SK-N-SH (cell line): ENCODE data around the gene ALDH3B1. TPM values are rescaled to one million over a fixed set of nuclear protein-coding genes. Genes with fewer than 3 reads are reported as not detected.

ENCODE experiments used
- CTCF ChIA-PET: fragments of 300-600, 350-600 bp; formaldehyde crosslinking; extraction: SDS; loops from one replicate; lab custom pipeline; 2021; lab: Yijun Ruan, JAX
- POLR2A ChIA-PET: fragments of 350-600 bp; sonication (Branson Sonifier 250); formaldehyde crosslinking; extraction: SDS; loops from one replicate; lab custom pipeline; 2020; ENCODE audit warnings: antibody characterized with exemption, inconsistent platforms; lab: Yijun Ruan, JAX
- DNase-seq: peaks from one replicate; pipeline ENCODE4 v3.0.0; 2012
- H2AFZ ChIP-seq: fragments of 200-600 bp; sonication (generic); 2 replicates; pipeline ENCODE4 v1.8.1; 2016; ENCODE audit warnings: antibody characterized with exemption, mild to moderate bottlenecking, low read depth
- H3F3A ChIP-seq: fragments of 200-600 bp; sonication (generic); replicated peaks from 2 replicates; pipeline ENCODE3; 2016; ENCODE audit warnings: antibody characterized with exemption, mild to moderate bottlenecking; ENCODE audit not compliant: insufficient read depth
- H3K27ac ChIP-seq, 2 experiments: fragments of 200-500 bp in 1 of 2; fragments of 200-600 bp in 1 of 2; sonication (Bioruptor generic) in 1 of 2; sonication (generic), shearing (Covaris generic) in 1 of 2; 2 replicates each; pipeline versions ENCODE4 v1.5.1 to v1.6.1; 2014 to 2016; ENCODE audit warnings: low read depth in 2 of 2, inconsistent platforms in 1 of 2, low read length in 1 of 2, mild to moderate bottlenecking in 1 of 2, mixed read lengths in 1 of 2
- H3K27me3 ChIP-seq: fragments of 200-600 bp; sonication (generic), shearing (Covaris generic); 2 replicates; pipeline ENCODE4 v1.6.1; 2016; ENCODE audit warnings: mixed run types; ENCODE audit not compliant: insufficient read depth
- H3K36me3 ChIP-seq, 2 experiments: fragments of 200-500 bp in 1 of 2; fragments of 200-600 bp in 1 of 2; sonication (Bioruptor generic) in 1 of 2; sonication (generic) in 1 of 2; replicated peaks in 1 of 2; 2 replicates each; pipeline versions ENCODE3 to v1.5.1; 2014 to 2016; ENCODE audit warnings: low read length in 1 of 2, mild to moderate bottlenecking in 1 of 2; ENCODE audit not compliant: insufficient read depth in 2 of 2, control insufficient read depth in 1 of 2
- H3K4me1 ChIP-seq, 2 experiments: fragments of 200-500 bp in 1 of 2; fragments of 200-600 bp in 1 of 2; sonication (Bioruptor generic) in 1 of 2; sonication (generic), shearing (Covaris generic) in 1 of 2; 2 replicates each; pipeline versions ENCODE4 v1.5.1 to v1.6.1; 2014 to 2016; ENCODE audit warnings: low read depth in 1 of 2, low read length in 1 of 2, mixed run types in 1 of 2; ENCODE audit not compliant: insufficient read depth in 2 of 2, control insufficient read depth in 1 of 2
- H3K4me2 ChIP-seq: fragments of 200-600 bp; sonication (generic), shearing (Covaris generic); 2 replicates; pipeline ENCODE4 v1.6.1; 2017; ENCODE audit warnings: mixed run types
- H3K4me3 ChIP-seq, 2 experiments: fragments of 200-500 bp in 1 of 2; fragments of 200-600 bp in 1 of 2; sonication (Bioruptor generic) in 1 of 2; sonication (generic), shearing (Covaris generic) in 1 of 2; 2 replicates each; pipeline versions ENCODE4 v1.5.1 to v1.8.1; 2014 to 2016; ENCODE audit warnings: low read depth in 2 of 2, inconsistent platforms in 1 of 2, low read length in 1 of 2, mild to moderate bottlenecking in 1 of 2, mixed read lengths in 1 of 2, moderate library complexity in 1 of 2
- H3K79me2 ChIP-seq: fragments of 200-600 bp; sonication (generic); 2 replicates; pipeline ENCODE4 v1.8.1; 2017; ENCODE audit warnings: mild to moderate bottlenecking; ENCODE audit not compliant: insufficient read depth
- H3K9ac ChIP-seq: fragments of 200-600 bp; sonication (generic); 2 replicates; pipeline ENCODE4 v1.6.1; 2017; ENCODE audit warnings: mixed run types
- H3K9me2 ChIP-seq: fragments of 200-600 bp; sonication (generic); 2 replicates; pipeline ENCODE4 v1.6.1; 2017; ENCODE audit warnings: mixed run types
- H3K9me3 ChIP-seq: fragments of 200-600 bp; sonication (generic); 2 replicates; pipeline ENCODE4 v1.6.1; 2017; ENCODE audit warnings: mixed run types, mild to moderate bottlenecking, moderate library complexity
- H4K20me1 ChIP-seq: fragments of 200-600 bp; sonication (generic); 2 replicates; pipeline ENCODE4 v1.6.1; 2017; ENCODE audit warnings: mild to moderate bottlenecking, mixed run types; ENCODE audit not compliant: insufficient read depth
- CHD2 ChIP-seq: fragments of 150-350 bp; IDR thresholded peaks from 2 replicates; pipeline ENCODE4 v1.6.1; 2018; ENCODE audit warnings: low read length; ENCODE audit not compliant: partially characterized antibody
- ELF1 ChIP-seq: IDR thresholded peaks from 2 replicates; pipeline ENCODE4 v1.4.0; 2012
- EZH2phosphoT487 ChIP-seq: fragments of 200-600 bp; sonication (generic); IDR thresholded peaks from 2 replicates; pipeline ENCODE4 v1.6.1; 2017; ENCODE audit warnings: low read depth, mixed run types, mild to moderate bottlenecking, antibody characterized with exemption, moderate library complexity, borderline replicate concordance
- FOSL2 ChIP-seq: IDR thresholded peaks from 2 replicates; pipeline ENCODE4 v1.4.0; 2012; ENCODE audit warnings: low read depth, mild to moderate bottlenecking, moderate library complexity, borderline replicate concordance
- FOXM1 ChIP-seq: IDR thresholded peaks from 2 replicates; pipeline ENCODE4 v1.4.0; 2012; ENCODE audit warnings: low read depth, mild to moderate bottlenecking
- GATA2 ChIP-seq: sonication (generic); formaldehyde crosslinking; IDR thresholded peaks from 2 replicates; pipeline ENCODE4 v1.5.0; 2020; ENCODE audit warnings: mild to moderate bottlenecking, missing genetic modification reagents
- JUND ChIP-seq: IDR thresholded peaks from 2 replicates; pipeline ENCODE4 v1.4.0; 2012
- NFIC ChIP-seq: IDR thresholded peaks from 2 replicates; pipeline ENCODE4 v1.4.0; 2012; ENCODE audit warnings: borderline replicate concordance
- NRF1 ChIP-seq: IDR thresholded peaks from 2 replicates; pipeline ENCODE4 v1.6.1; 2012; ENCODE audit warnings: low read depth, mild to moderate bottlenecking, low read length
- PBX3 ChIP-seq: IDR thresholded peaks from 2 replicates; pipeline ENCODE4; 2012
- RAD21 ChIP-seq: IDR thresholded peaks from 2 replicates; pipeline ENCODE4 v1.6.1; 2012; ENCODE audit warnings: mild to moderate bottlenecking, low read length
- RCOR1 ChIP-seq: fragments of 150-350 bp; IDR thresholded peaks from 2 replicates; pipeline ENCODE4 v1.6.1; 2017; ENCODE audit warnings: antibody characterized with exemption, low read length
- RXRA ChIP-seq: IDR thresholded peaks from 2 replicates; pipeline ENCODE4 v1.4.0; 2012; ENCODE audit warnings: low read depth, mild to moderate bottlenecking, borderline replicate concordance
- SIN3A ChIP-seq: IDR thresholded peaks from 2 replicates; pipeline ENCODE4 v1.6.1; 2012; ENCODE audit warnings: low read depth, mild to moderate bottlenecking, low read length, moderate library complexity, borderline replicate concordance
- TAF1 ChIP-seq: IDR thresholded peaks from 2 replicates; pipeline ENCODE4 v1.6.1; 2012; ENCODE audit warnings: low read depth, mild to moderate bottlenecking, low read length, moderate library complexity, borderline replicate concordance
- TCF12 ChIP-seq: IDR thresholded peaks from 2 replicates; pipeline ENCODE4 v1.4.0; 2012
- TEAD4 ChIP-seq: IDR thresholded peaks from 2 replicates; pipeline ENCODE4 v1.4.0; 2012; ENCODE audit warnings: mild to moderate bottlenecking, borderline replicate concordance; ENCODE audit not compliant: insufficient read depth
- YY1 ChIP-seq: IDR thresholded peaks from 2 replicates; pipeline ENCODE4 v1.4.0; 2012; ENCODE audit warnings: low read depth, mild to moderate bottlenecking
- ZBTB33 ChIP-seq: IDR thresholded peaks from 2 replicates; pipeline ENCODE4 v1.4.0; 2012; ENCODE audit warnings: low read depth, borderline replicate concordance
- WGBS: methylation state at CpG from one replicate; pipeline ENCODE4 v1.1.6; 2017; ENCODE audit warnings: low lambda C conversion rate; 5-methylcytosine and 5-hydroxymethylcytosine counted together
- polyA plus RNA-seq, 3 experiments: library from polyadenylated mRNA; depleted of rRNA; stranded (reverse); fragments of >200 nt; gene quantifications; 2 replicates each; pipeline ENCODE4 v1.2.3, GENCODE V29; 2012
- TF ChIP-seq, protein P1 (sequence below): IDR thresholded peaks from 2 replicates; pipeline ENCODE4 v1.4.0; 2012; ENCODE audit warnings: low read depth, borderline replicate concordance
- TF ChIP-seq, protein P2 (sequence below): IDR thresholded peaks from 2 replicates; pipeline ENCODE4 v1.4.0; 2012; ENCODE audit warnings: low read depth

ALDH3B1 gene
- polyA plus RNA-seq, 1 of the 3 experiments (the other 2 are of a cell fraction): 14.9 TPM

- Histone ChIP-seq H2AFZ (no peak overlapping the region), H4K20me1 (no peaks in the 10 kb centered on the region), H3F3A (peaks cover 3% of the 10 kb centered on the region), H3K36me3 (no peaks in the 10 kb centered on the region), H3K27me3 (no peaks in the 10 kb centered on the region), H3K79me2 (no peaks in the 10 kb centered on the region), H3K9ac (no peak overlapping the region), H3K9me2 (no peaks in the 10 kb centered on the region), H3K9me3 (no peaks in the 10 kb centered on the region), H3K4me3 (no peak overlapping the region), H3K4me1 (peaks cover 12 to 24% of the 10 kb centered on the region in 2 experiments; a peak in 3 of 4 replicates), H3K27ac (no peak overlapping the region), H3K4me2 (no peak overlapping the region)
- POLR2A ChIA-PET: no interaction called here
- CTCF ChIA-PET: interaction anchor here (1.1 to 1.4 kb wide), 2 partner anchors 12 to 84 kb away, joined by 3 read pairs; partner anchors contain the start of gene NDUFS8
- TF ChIP-seq RAD21 (no peak), FOXM1 (no peak), PBX3 (no peak), TEAD4 (no peak), JUND (no peak), NFIC (no peak), ELF1 (no peak), RXRA (no peak), ZBTB33 (no peak)
- TF ChIP-seq, protein P1, sequence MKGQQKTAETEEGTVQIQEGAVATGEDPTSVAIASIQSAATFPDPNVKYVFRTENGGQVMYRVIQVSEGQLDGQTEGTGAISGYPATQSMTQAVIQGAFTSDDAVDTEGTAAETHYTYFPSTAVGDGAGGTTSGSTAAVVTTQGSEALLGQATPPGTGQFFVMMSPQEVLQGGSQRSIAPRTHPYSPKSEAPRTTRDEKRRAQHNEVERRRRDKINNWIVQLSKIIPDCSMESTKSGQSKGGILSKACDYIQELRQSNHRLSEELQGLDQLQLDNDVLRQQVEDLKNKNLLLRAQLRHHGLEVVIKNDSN: no peak
- WGBS: 94% methylated on average over 13 of the region's 18 CpGs
- no peak for DNase-seq
These were observed 8.6 kb downstream of the ALDH3B1 start for GRCh38 chr11:68018730-68019190.

GRCh38 chr11:68019486-68019885 is 9.4 kb downstream of the ALDH3B1 start:
- peaks cover 5 to 19% of the 10 kb centered on the region in 2 experiments; a peak in 3 of 4 replicates for H3K4me1 ChIP-seq
- no peak overlapping the region for H2AFZ ChIP-seq
- no peaks in the 10 kb centered on the region for H3K9me3 ChIP-seq
- no peak overlapping the region for H3K4me3 ChIP-seq
- POLR2A ChIA-PET: no interaction called here
- no peaks in the 10 kb centered on the region for H3K27me3 ChIP-seq
- H3K79me2 ChIP-seq: no peaks in the 10 kb centered on the region
- H3K27ac ChIP-seq: no peak overlapping the region
- peaks cover 8% of the 10 kb centered on the region for H3F3A ChIP-seq
- H3K4me2 ChIP-seq: no peak overlapping the region
- H3K9ac ChIP-seq: no peak overlapping the region
- no CpG with 5 or more reads among the region's 12 CpGs for WGBS
- TF ChIP-seq CHD2: no peak
- TF ChIP-seq TCF12: no peak
- no peak for TF ChIP-seq RCOR1
- TF ChIP-seq RAD21: no peak
- TF ChIP-seq SIN3A: no peak
- no peak for TF ChIP-seq YY1
- TF ChIP-seq FOSL2: no peak
- TF ChIP-seq, protein P2, sequence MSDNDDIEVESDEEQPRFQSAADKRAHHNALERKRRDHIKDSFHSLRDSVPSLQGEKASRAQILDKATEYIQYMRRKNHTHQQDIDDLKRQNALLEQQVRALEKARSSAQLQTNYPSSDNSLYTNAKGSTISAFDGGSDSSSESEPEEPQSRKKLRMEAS: no peak
- TF ChIP-seq PBX3: no peak
- TF ChIP-seq ELF1: no peak
- TF ChIP-seq EZH2phosphoT487: no peak
- no peak for TF ChIP-seq NRF1
- no peak for TF ChIP-seq GATA2 (CRISPR knock-in tag)
- no peak for TF ChIP-seq TAF1
- no peak for DNase-seq
- H3K9me2 ChIP-seq: no peaks in the 10 kb centered on the region
- CTCF ChIA-PET: interaction anchor here (1.1 to 1.4 kb wide), 2 partner anchors 11 to 83 kb away, joined by 3 read pairs; partner anchors contain the start of gene NDUFS8
- no peaks in the 10 kb centered on the region for H3K36me3 ChIP-seq
- H4K20me1 ChIP-seq: no peaks in the 10 kb centered on the region
